HEK293 (cell line): ENCODE results near the gene ABCB10.
A peak's percentile ranks its signal among the peaks of the same experiment; 100 is the strongest.

ENCODE experiments used
- GLIS2 ChIP-seq: fragments of 450-650 bp; formaldehyde crosslinking; IDR thresholded peaks from 2 replicates; pipeline ENCODE4 v1.5.1; 2016; ENCODE audit warnings: missing biosample characterization, missing genetic modification characterization
- HOXA7 ChIP-seq: sonication (generic); formaldehyde crosslinking; IDR thresholded peaks from 2 replicates; pipeline ENCODE4 v1.8.1; 2022; ENCODE audit warnings: missing genetic modification reagents, borderline replicate concordance
- KLF1 ChIP-seq: fragments of 450-650 bp; formaldehyde crosslinking; IDR thresholded peaks from 2 replicates; pipeline ENCODE4 v1.5.1; 2016; ENCODE audit warnings: missing biosample characterization, missing genetic modification characterization
- KLF10 ChIP-seq: fragments of 450-650 bp; IDR thresholded peaks from 2 replicates; pipeline ENCODE4 v1.5.1; 2018; ENCODE audit warnings: missing biosample characterization, mild to moderate bottlenecking, missing genetic modification characterization
- KLF17 ChIP-seq: fragments of 450-650 bp; formaldehyde crosslinking; IDR thresholded peaks from 2 replicates; pipeline ENCODE4 v1.5.1; 2016; ENCODE audit warnings: missing biosample characterization, missing genetic modification characterization
- OVOL3 ChIP-seq: fragments of 450-650 bp; formaldehyde crosslinking; IDR thresholded peaks from 2 replicates; pipeline ENCODE4 v1.5.1; 2016; ENCODE audit warnings: missing biosample characterization, missing genetic modification characterization
- SP2 ChIP-seq: fragments of 450-650 bp; formaldehyde crosslinking; IDR thresholded peaks from 2 replicates; pipeline ENCODE4 v1.5.1; 2016; ENCODE audit warnings: missing biosample characterization, missing genetic modification characterization
- SP3 ChIP-seq: fragments of 450-650 bp; formaldehyde crosslinking; IDR thresholded peaks from 2 replicates; pipeline ENCODE4 v1.5.1; 2016; ENCODE audit warnings: missing biosample characterization, missing genetic modification characterization
- WT1 ChIP-seq: fragments of 450-650 bp; formaldehyde crosslinking; IDR thresholded peaks from 2 replicates; pipeline ENCODE4 v1.5.1; 2016; ENCODE audit warnings: missing biosample characterization, missing genetic modification characterization
- ZBTB10 ChIP-seq: fragments of 450-650 bp; formaldehyde crosslinking; IDR thresholded peaks from 2 replicates; pipeline ENCODE4 v1.5.1; 2016; ENCODE audit warnings: missing biosample characterization, missing genetic modification characterization
- ZBTB17 ChIP-seq: fragments of 450-650 bp; formaldehyde crosslinking; IDR thresholded peaks from 2 replicates; pipeline ENCODE4 v1.5.1; 2016; ENCODE audit warnings: missing biosample characterization, missing genetic modification characterization
- ZBTB21 ChIP-seq: fragments of 450-650 bp; formaldehyde crosslinking; IDR thresholded peaks from 2 replicates; pipeline ENCODE4 v1.5.1; 2017; ENCODE audit warnings: missing biosample characterization, missing genetic modification characterization
- ZBTB48 ChIP-seq: fragments of 450-650 bp; formaldehyde crosslinking; IDR thresholded peaks from 2 replicates; pipeline ENCODE4 v1.5.1; 2016; ENCODE audit warnings: missing biosample characterization, missing genetic modification characterization
- ZBTB7A ChIP-seq: fragments of 450-650 bp; formaldehyde crosslinking; IDR thresholded peaks from 2 replicates; pipeline ENCODE4 v1.5.1; 2016; ENCODE audit warnings: low read depth, missing biosample characterization, missing genetic modification characterization
- ZFP37 ChIP-seq: fragments of 450-650 bp; formaldehyde crosslinking; IDR thresholded peaks from 2 replicates; pipeline ENCODE4 v1.5.1; 2016; ENCODE audit warnings: missing biosample characterization, missing genetic modification characterization
- ZFP69B ChIP-seq: fragments of 450-650 bp; formaldehyde crosslinking; IDR thresholded peaks from 2 replicates; pipeline ENCODE4 v1.5.1; 2016; ENCODE audit warnings: missing biosample characterization, missing genetic modification characterization
- ZIC2 ChIP-seq: fragments of 450-650 bp; formaldehyde crosslinking; IDR thresholded peaks from 2 replicates; pipeline ENCODE4 v1.5.1; 2016; ENCODE audit warnings: missing biosample characterization, missing genetic modification characterization
- ZNF10 ChIP-seq: fragments of 450-650 bp; formaldehyde crosslinking; IDR thresholded peaks from 2 replicates; pipeline ENCODE4 v1.5.1; 2017; ENCODE audit warnings: missing biosample characterization, missing genetic modification characterization
- ZNF121 ChIP-seq: fragments of 450-650 bp; formaldehyde crosslinking; IDR thresholded peaks from 2 replicates; pipeline ENCODE4 v1.5.1; 2016; ENCODE audit warnings: missing biosample characterization, missing genetic modification characterization
- ZNF132 ChIP-seq: fragments of 450-650 bp; formaldehyde crosslinking; IDR thresholded peaks from 2 replicates; pipeline ENCODE4 v1.5.1; 2017; ENCODE audit warnings: missing biosample characterization, missing genetic modification characterization, borderline replicate concordance
- ZNF184 ChIP-seq: fragments of 450-650 bp; IDR thresholded peaks from 2 replicates; pipeline ENCODE4 v1.5.1; 2018; ENCODE audit warnings: missing biosample characterization, mild to moderate bottlenecking, missing genetic modification characterization
- ZNF514 ChIP-seq: fragments of 450-650 bp; formaldehyde crosslinking; IDR thresholded peaks from 2 replicates; pipeline ENCODE4 v1.5.1; 2016; ENCODE audit warnings: missing biosample characterization, missing genetic modification characterization
- ZNF544 ChIP-seq: fragments of 450-650 bp; formaldehyde crosslinking; IDR thresholded peaks from 2 replicates; pipeline ENCODE4 v1.5.0; 2017; ENCODE audit warnings: missing biosample characterization, missing genetic modification characterization
- ZNF561 ChIP-seq: fragments of 450-650 bp; IDR thresholded peaks from 2 replicates; pipeline ENCODE4 v1.5.1; 2018; ENCODE audit warnings: missing biosample characterization, missing genetic modification characterization, borderline replicate concordance
- ZNF600 ChIP-seq: fragments of 450-650 bp; formaldehyde crosslinking; IDR thresholded peaks from 2 replicates; pipeline ENCODE4 v1.5.1; 2016; ENCODE audit warnings: missing biosample characterization, missing genetic modification characterization
- ZNF660 ChIP-seq: fragments of 450-650 bp; IDR thresholded peaks from 2 replicates; pipeline ENCODE4 v1.5.1; 2018; ENCODE audit warnings: missing biosample characterization, mild to moderate bottlenecking, missing genetic modification characterization
- ZNF692 ChIP-seq: fragments of 450-650 bp; formaldehyde crosslinking; IDR thresholded peaks from 2 replicates; pipeline ENCODE4 v1.5.1; 2016; ENCODE audit warnings: missing biosample characterization, missing genetic modification characterization
- ZNF701 ChIP-seq: fragments of 450-650 bp; formaldehyde crosslinking; IDR thresholded peaks from 2 replicates; pipeline ENCODE4 v1.5.1; 2016; ENCODE audit warnings: missing biosample characterization, missing genetic modification characterization
- ZNF76 ChIP-seq: fragments of 450-650 bp; formaldehyde crosslinking; IDR thresholded peaks from 2 replicates; pipeline ENCODE4; 2016; ENCODE audit warnings: low read depth, missing biosample characterization, missing genetic modification characterization, borderline replicate concordance
- ZSCAN16 ChIP-seq: fragments of 450-650 bp; formaldehyde crosslinking; IDR thresholded peaks from 2 replicates; pipeline ENCODE4 v1.5.1; 2016; ENCODE audit warnings: missing biosample characterization, missing genetic modification characterization
- ZSCAN30 ChIP-seq: fragments of 450-650 bp; IDR thresholded peaks from 2 replicates; pipeline ENCODE4 v1.5.1; 2018; ENCODE audit warnings: missing biosample characterization, mild to moderate bottlenecking, missing genetic modification characterization, moderate library complexity
- TF ChIP-seq, protein P1 (sequence below): fragments of 450-650 bp; formaldehyde crosslinking; IDR thresholded peaks from 2 replicates; pipeline ENCODE4 v1.5.1; 2016; ENCODE audit warnings: missing biosample characterization, missing genetic modification characterization, low read depth
- TF ChIP-seq, protein P2 (sequence below): fragments of 450-650 bp; formaldehyde crosslinking; IDR thresholded peaks from 2 replicates; pipeline ENCODE4 v1.5.1; 2017; ENCODE audit warnings: missing biosample characterization, missing genetic modification characterization

Gene ABCB10

DNA sequence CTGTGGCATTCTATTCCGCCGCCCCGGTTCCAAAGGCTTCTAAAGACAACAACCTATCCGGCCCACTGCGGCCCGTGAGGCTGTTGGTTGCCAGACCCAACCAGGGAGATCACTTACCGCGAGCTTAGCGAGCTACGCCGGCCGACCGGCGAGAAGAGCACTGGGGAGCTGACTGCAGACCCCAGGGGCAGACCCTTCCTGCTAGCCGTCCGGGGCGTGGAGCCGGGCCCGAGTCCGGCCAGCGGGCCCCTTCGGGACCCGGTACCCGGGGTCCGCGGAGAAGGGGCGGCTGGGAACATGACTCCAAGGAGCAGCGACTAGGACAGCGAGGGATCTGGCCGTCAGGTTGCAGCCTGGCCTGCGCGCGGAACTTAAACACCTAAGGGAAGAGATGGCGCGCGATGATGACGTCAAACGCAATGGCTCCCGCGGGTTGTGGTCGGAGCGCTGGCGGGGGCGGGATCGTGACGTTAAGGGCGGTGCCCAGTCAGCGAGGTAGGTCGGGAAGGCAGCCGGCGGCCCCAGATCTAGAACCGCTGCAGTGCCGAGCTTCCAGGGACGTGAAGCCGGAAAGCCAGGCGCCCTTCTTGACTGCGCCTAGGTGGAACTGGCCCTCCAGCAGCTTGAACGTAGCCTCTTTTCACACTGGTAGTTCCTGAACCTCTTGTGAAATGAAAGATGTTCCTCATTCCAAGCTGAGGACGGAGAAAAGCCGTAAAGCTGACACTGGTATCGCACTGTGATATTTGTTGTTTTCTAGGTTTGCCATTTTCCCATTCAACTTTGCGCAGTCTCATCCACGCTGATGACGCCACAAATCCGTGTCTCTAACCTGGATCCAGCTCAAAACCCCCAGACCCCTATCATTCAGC lies 50.3 kb downstream of the ABCB10 start, which contains the start of gene NUP133 (continued):
- TF ChIP-seq ZNF184 (peak; percentile 77; the same call in 1 of the 2 replicates), ZFP37 (peak; percentile 98; the same call in 1 of the 2 replicates), ZFP69B (tag by site-specific recombination) (peak; percentile 52; the same call in 1 of the 2 replicates), SP3 (tag by site-specific recombination) (peak; percentile 97), ZNF561 (peak; percentile 94), HOXA7 (CRISPR knock-in tag) (no peak), KLF17 (tag by site-specific recombination) (peak; percentile 95), ZNF692 (tag by site-specific recombination) (peak; percentile 78), ZNF514 (tag by site-specific recombination) (no peak), GLIS2 (tag by site-specific recombination) (peak; percentile 86), OVOL3 (tag by site-specific recombination) (peak; percentile 13; the same call in 1 of the 2 replicates), ZSCAN16 (tag by site-specific recombination) (peak; percentile 12; the same call in 1 of the 2 replicates), ZNF10 (peak; percentile 37; the same call in 1 of the 2 replicates), ZBTB10 (tag by site-specific recombination) (peak; percentile 89), ZIC2 (peak; percentile 53; the same call in 1 of the 2 replicates), ZNF701 (tag by site-specific recombination) (no peak), SP2 (tag by site-specific recombination) (peak; percentile 92), ZNF121 (tag by site-specific recombination) (peak; percentile 9; the same call in 1 of the 2 replicates), ZNF132 (tag by site-specific recombination) (no peak), ZSCAN30 (tag by site-specific recombination) (peak; percentile 88), ZNF600 (tag by site-specific recombination) (peak; percentile 96), ZBTB21 (tag by site-specific recombination) (peak; percentile 98), ZBTB7A (peak; percentile 35; the same call in 1 of the 2 replicates), WT1 (tag by site-specific recombination) (peak; percentile 80), KLF1 (tag by site-specific recombination) (peak; percentile 97), ZBTB17 (tag by site-specific recombination) (peak; percentile 99), ZNF544 (no peak), KLF10 (tag by site-specific recombination) (peak; percentile 87), ZNF660 (tag by site-specific recombination) (peak; percentile 97), ZBTB48 (tag by site-specific recombination) (peak; percentile 96), ZNF76 (tag by site-specific recombination) (peak; percentile 96)
- TF ChIP-seq, protein P1, sequence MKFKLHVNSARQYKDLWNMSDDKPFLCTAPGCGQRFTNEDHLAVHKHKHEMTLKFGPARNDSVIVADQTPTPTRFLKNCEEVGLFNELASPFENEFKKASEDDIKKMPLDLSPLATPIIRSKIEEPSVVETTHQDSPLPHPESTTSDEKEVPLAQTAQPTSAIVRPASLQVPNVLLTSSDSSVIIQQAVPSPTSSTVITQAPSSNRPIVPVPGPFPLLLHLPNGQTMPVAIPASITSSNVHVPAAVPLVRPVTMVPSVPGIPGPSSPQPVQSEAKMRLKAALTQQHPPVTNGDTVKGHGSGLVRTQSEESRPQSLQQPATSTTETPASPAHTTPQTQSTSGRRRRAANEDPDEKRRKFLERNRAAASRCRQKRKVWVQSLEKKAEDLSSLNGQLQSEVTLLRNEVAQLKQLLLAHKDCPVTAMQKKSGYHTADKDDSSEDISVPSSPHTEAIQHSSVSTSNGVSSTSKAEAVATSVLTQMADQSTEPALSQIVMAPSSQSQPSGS (tag by site-specific recombination): peak; percentile 99
- TF ChIP-seq, protein P2, sequence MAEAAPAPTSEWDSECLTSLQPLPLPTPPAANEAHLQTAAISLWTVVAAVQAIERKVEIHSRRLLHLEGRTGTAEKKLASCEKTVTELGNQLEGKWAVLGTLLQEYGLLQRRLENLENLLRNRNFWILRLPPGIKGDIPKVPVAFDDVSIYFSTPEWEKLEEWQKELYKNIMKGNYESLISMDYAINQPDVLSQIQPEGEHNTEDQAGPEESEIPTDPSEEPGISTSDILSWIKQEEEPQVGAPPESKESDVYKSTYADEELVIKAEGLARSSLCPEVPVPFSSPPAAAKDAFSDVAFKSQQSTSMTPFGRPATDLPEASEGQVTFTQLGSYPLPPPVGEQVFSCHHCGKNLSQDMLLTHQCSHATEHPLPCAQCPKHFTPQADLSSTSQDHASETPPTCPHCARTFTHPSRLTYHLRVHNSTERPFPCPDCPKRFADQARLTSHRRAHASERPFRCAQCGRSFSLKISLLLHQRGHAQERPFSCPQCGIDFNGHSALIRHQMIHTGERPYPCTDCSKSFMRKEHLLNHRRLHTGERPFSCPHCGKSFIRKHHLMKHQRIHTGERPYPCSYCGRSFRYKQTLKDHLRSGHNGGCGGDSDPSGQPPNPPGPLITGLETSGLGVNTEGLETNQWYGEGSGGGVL (tag by site-specific recombination): peak; percentile 99
